H9 (cell line): ENCODE measurements around the gene NHS. TPM values are rescaled to one million over a fixed set of nuclear protein-coding genes. Genes with fewer than 3 reads are reported as not detected.

Experiments used
- DNase-seq: peaks from one replicate; pipeline ENCODE4 v3.0.0-alpha.2; 2017
- H2AFZ ChIP-seq: one replicate; pipeline ENCODE4 v1.6.1; 2013; ENCODE audit warnings: mild to moderate bottlenecking, low read length, control low read depth, moderate library complexity
- H2AK5ac ChIP-seq: 2 replicates; pipeline ENCODE4 v1.6.1; 2013; ENCODE audit warnings: low read length, control low read depth, mixed read lengths; ENCODE audit not compliant: insufficient read length
- H2BK120ac ChIP-seq: one replicate; pipeline ENCODE4 v1.6.1; 2013; ENCODE audit warnings: low read depth, mild to moderate bottlenecking, low read length, control low read depth, inconsistent platforms; ENCODE audit not compliant: poor library complexity, severe bottlenecking
- H2BK12ac ChIP-seq: 2 replicates; pipeline ENCODE4 v1.6.1; 2013; ENCODE audit warnings: low read length, control low read depth, mixed read lengths, low read depth; ENCODE audit not compliant: insufficient read length
- H2BK15ac ChIP-seq: 2 replicates; pipeline ENCODE4 v1.6.1; 2013; ENCODE audit warnings: low read depth, low read length, control low read depth
- H2BK20ac ChIP-seq: one replicate; pipeline ENCODE4 v1.6.1; 2013; ENCODE audit warnings: low read depth, mild to moderate bottlenecking, low read length, control low read depth, inconsistent platforms; ENCODE audit not compliant: poor library complexity, severe bottlenecking
- H2BK5ac ChIP-seq: 2 replicates; pipeline ENCODE4 v1.6.1; 2013; ENCODE audit warnings: low read length, control low read depth, mixed read lengths; ENCODE audit not compliant: insufficient read length
- H3K14ac ChIP-seq: 2 replicates; pipeline ENCODE4 v1.6.1; 2013; ENCODE audit warnings: low read length, control low read depth; ENCODE audit not compliant: insufficient read depth
- H3K18ac ChIP-seq: 2 replicates; pipeline ENCODE4 v1.6.1; 2013; ENCODE audit warnings: low read depth, mild to moderate bottlenecking, mixed read lengths, low read length, control low read depth; ENCODE audit not compliant: insufficient read length
- H3K23ac ChIP-seq: 2 replicates; pipeline ENCODE4 v1.6.1; 2013; ENCODE audit warnings: low read length, control low read depth, mixed read lengths, low read depth; ENCODE audit not compliant: insufficient read length
- H3K23me2 ChIP-seq: 2 replicates; pipeline ENCODE4 v1.6.1; 2013; ENCODE audit warnings: low read depth, mild to moderate bottlenecking, mixed read lengths, low read length, control low read depth; ENCODE audit not compliant: insufficient read length, poor library complexity, severe bottlenecking
- H3K27ac ChIP-seq: 2 replicates; pipeline ENCODE4 v1.5.1; 2013; ENCODE audit warnings: low read length, control low read depth, mixed read lengths, low read depth; ENCODE audit not compliant: insufficient read length
- H3K27me3 ChIP-seq: 2 replicates; pipeline ENCODE4 v1.6.1; 2013; ENCODE audit warnings: low read length, control low read depth, inconsistent platforms; ENCODE audit not compliant: insufficient read depth
- H3K4ac ChIP-seq: 2 replicates; pipeline ENCODE4 v1.6.1; 2013; ENCODE audit warnings: low read depth, mild to moderate bottlenecking, control low read depth, inconsistent platforms, low read length, moderate library complexity
- H3K4me1 ChIP-seq: 2 replicates; pipeline ENCODE4 v1.6.1; 2013; ENCODE audit warnings: low read length, control low read depth, inconsistent platforms; ENCODE audit not compliant: insufficient read depth
- H3K4me2 ChIP-seq: 2 replicates; pipeline ENCODE4 v1.6.1; 2013; ENCODE audit warnings: low read length, control low read depth, mixed read lengths; ENCODE audit not compliant: insufficient read length, insufficient read depth
- H3K56ac ChIP-seq: 2 replicates; pipeline ENCODE4 v1.6.1; 2013; ENCODE audit warnings: low read depth, mild to moderate bottlenecking, mixed read lengths, low read length, control low read depth; ENCODE audit not compliant: insufficient read length
- H3K79me1 ChIP-seq: 2 replicates; pipeline ENCODE4 v1.6.1; 2013; ENCODE audit warnings: low read depth, mild to moderate bottlenecking, moderate library complexity, low read length, control low read depth, inconsistent platforms; ENCODE audit not compliant: insufficient read depth, poor library complexity, severe bottlenecking
- H3K79me2 ChIP-seq: 2 replicates; pipeline ENCODE4 v1.6.1; 2013; ENCODE audit warnings: low read length, control low read depth, inconsistent platforms; ENCODE audit not compliant: insufficient read depth
- H3K9ac ChIP-seq: 2 replicates; pipeline ENCODE4 v1.6.1; 2013; ENCODE audit warnings: low read length, control low read depth, mixed read lengths; ENCODE audit not compliant: insufficient read length; ENCODE audit errors: extremely low read depth
- H3K9me3 ChIP-seq: one replicate; pipeline ENCODE4 v1.6.1; 2013; ENCODE audit warnings: low read depth, low read length, inconsistent platforms; ENCODE audit not compliant: control insufficient read depth
- H3T11ph ChIP-seq: one replicate; pipeline ENCODE4 v1.6.1; 2013; ENCODE audit warnings: mild to moderate bottlenecking, low read length, control low read depth, inconsistent platforms
- H4K20me1 ChIP-seq: one replicate; pipeline ENCODE4 v1.6.1; 2013; ENCODE audit not compliant: control insufficient read depth, insufficient read length, insufficient read depth
- H4K5ac ChIP-seq: 2 replicates; pipeline ENCODE4 v1.6.1; 2013; ENCODE audit warnings: low read depth, mild to moderate bottlenecking, mixed read lengths, low read length, control low read depth; ENCODE audit not compliant: insufficient read length
- H4K8ac ChIP-seq: replicated peaks from 2 replicates; pipeline ENCODE4 v1.6.1; 2013; ENCODE audit warnings: low read length, control low read depth, mixed read lengths, low read depth; ENCODE audit not compliant: insufficient read length
- H4K91ac ChIP-seq: 2 replicates; pipeline ENCODE4 v1.6.1; 2013; ENCODE audit warnings: low read depth, mild to moderate bottlenecking, moderate library complexity, mixed read lengths, low read length, control low read depth; ENCODE audit not compliant: insufficient read length
- H3K27ac Mint-ChIP-seq, 3 experiments: 2 replicates in 2 of 3; 3 replicates in 1 of 3; pipeline ENCODE4 v1.8.0; 2020 to 2021; ENCODE audit warnings: mixed read lengths in 3 of 3, mild to moderate bottlenecking in 1 of 3, moderate library complexity in 1 of 3
- H3K27me3 Mint-ChIP-seq: 2 replicates; pipeline ENCODE4 v1.8.0; 2021; ENCODE audit warnings: low read depth, mild to moderate bottlenecking, moderate library complexity, mixed read lengths
- H3K36me3 Mint-ChIP-seq, 3 experiments: 2 replicates in 2 of 3; 3 replicates in 1 of 3; pipeline ENCODE4 v1.8.0; 2020 to 2021; ENCODE audit warnings: low read depth in 3 of 3, mixed read lengths in 3 of 3; ENCODE audit not compliant: insufficient read depth in 1 of 3
- H3K4me1 Mint-ChIP-seq, 2 experiments: 2 replicates each; pipeline ENCODE4 v1.8.0; 2020; ENCODE audit warnings: mixed read lengths in 2 of 2
- H3K4me3 Mint-ChIP-seq, 2 experiments: 2 replicates in 1 of 2; 3 replicates in 1 of 2; pipeline ENCODE4 v1.8.0; 2020 to 2021; ENCODE audit warnings: mild to moderate bottlenecking in 2 of 2, mixed read lengths in 2 of 2, moderate library complexity in 1 of 2
- H3K9me3 Mint-ChIP-seq, 2 experiments: 2 replicates in 1 of 2; 3 replicates in 1 of 2; pipeline ENCODE4 v1.8.0; 2020; ENCODE audit warnings: mild to moderate bottlenecking in 2 of 2, mixed read lengths in 2 of 2, moderate library complexity in 1 of 2
- CTCF ChIP-seq: fragments of 200-600 bp; sonication (generic); conservative IDR thresholded peaks from 3 replicates; pipeline ENCODE4 v1.8.0; 2021; ENCODE audit warnings: antibody characterized with exemption, mild to moderate bottlenecking
- WGBS: extraction: QIAGEN DNeasy Blood & Tissue Kit; methylation state at CpG from one replicate; pipeline ENCODE4 v1.1.7; 2013; ENCODE audit warnings: missing lambda C conversion rate, low lambda C conversion rate, mixed read lengths; ENCODE audit not compliant: insufficient read length; ENCODE audit errors: extremely low coverage; 5-methylcytosine and 5-hydroxymethylcytosine counted together
- total RNA-seq: library from RNA; stranded (reverse); gene quantifications from 2 replicates; pipeline ENCODE4 v1.2.1, GENCODE V29; 2021

NHS gene
- total RNA-seq, 1 experiment from 2014 or later = 8.7 TPM

DNA sequence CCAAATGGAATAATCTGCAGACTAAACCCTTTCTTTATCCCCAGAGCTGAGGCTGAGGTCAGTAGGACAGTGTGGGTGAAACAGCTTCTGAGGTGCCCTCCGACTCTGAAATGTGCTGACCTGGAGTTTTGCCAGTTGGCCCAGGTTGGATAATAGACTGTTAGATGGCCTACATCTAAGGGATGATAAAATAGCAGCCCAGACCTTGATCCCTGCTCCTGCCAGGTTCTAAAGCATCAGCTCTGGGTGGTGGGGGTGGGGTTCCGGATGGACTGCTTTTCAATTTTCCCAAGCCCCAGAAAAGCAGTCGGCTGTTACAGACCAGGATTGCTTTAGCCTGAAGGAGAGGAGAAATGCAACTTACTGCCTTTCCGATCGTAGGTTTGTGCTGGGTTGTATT, 110.4 kb downstream of the NHS start:
- Histone ChIP-seq H4K8ac (no peak overlapping the region), H3T11ph (no peak overlapping the region), H3K9ac (no peak overlapping the region), H2AFZ (no peak overlapping the region), H3K4ac (no peak overlapping the region), H2AK5ac (no peak overlapping the region), H3K79me1 (no peaks in the 10 kb centered on the region), H3K14ac (no peak overlapping the region), H2BK15ac (no peak overlapping the region), H3K27me3 (no peaks in the 10 kb centered on the region), H3K79me2 (no peaks in the 10 kb centered on the region), H3K4me1 (peaks cover 9% of the 10 kb centered on the region), H3K27ac (no peak overlapping the region), H2BK120ac (no peak overlapping the region), H3K18ac (no peak overlapping the region), H3K4me2 (no peak overlapping the region), H4K91ac (no peak overlapping the region), H3K23ac (no peak overlapping the region), H2BK5ac (no peak overlapping the region), H3K56ac (no peak overlapping the region), H2BK20ac (no peak overlapping the region), H3K9me3 (no peaks in the 10 kb centered on the region), H4K20me1 (no peaks in the 10 kb centered on the region), H4K5ac (no peak overlapping the region), H3K23me2 (no peaks in the 10 kb centered on the region), H2BK12ac (no peak overlapping the region)
- no peak for DNase-seq
- H3K4me3 Mint-ChIP-seq = no peak overlapping the region
- peaks cover 0 to 11% of the 10 kb centered on the region in 2 experiments; a peak in 4 of 5 replicates for H3K9me3 Mint-ChIP-seq
- H3K36me3 Mint-ChIP-seq = no peaks in the 10 kb centered on the region
- H3K27ac Mint-ChIP-seq = no peak overlapping the region
- no CpG with 5 or more reads among the region's 5 CpGs for WGBS
- TF ChIP-seq CTCF = no peak
- peaks cover 29% of the 10 kb centered on the region for H3K27me3 Mint-ChIP-seq
- H3K4me1 Mint-ChIP-seq = peaks cover 15 to 18% of the 10 kb centered on the region in 2 experiments
